ENCODE measurements around the gene GZF1. TPM values are rescaled to one million over a fixed set of nuclear protein-coding genes. Genes with fewer than 3 reads are reported as not detected.

GZF1 gene
- total RNA-seq, 1 donor from 2014 or later: 16.3 TPM

GRCh38 chr20:23390091-23390774 lies 28.3 kb downstream of the GZF1 start:
- no peak overlapping the region for H3K27ac ChIP-seq (ENCODE audit: low read depth, low read length)
- H3K27me3 ChIP-seq (ENCODE audit: insufficient read depth, low read length): no peaks in the 10 kb centered on the region
- H3K79me2 ChIP-seq (ENCODE audit: insufficient read depth, low read length): peaks cover 17% of the 10 kb centered on the region
- no peak for FAIRE-seq
- H3K9me3 ChIP-seq (ENCODE audit: insufficient read depth, low read depth, low read length): no peaks in the 10 kb centered on the region
- H3K36me3 Mint-ChIP-seq (ENCODE audit: low read depth, unreplicated experiment): peaks cover 21% of the 10 kb centered on the region
- no peaks in the 10 kb centered on the region for H3K4me1 ChIP-seq (ENCODE audit: insufficient read depth, low read length)
- no peak overlapping the region for H3K9ac ChIP-seq (ENCODE audit: low read length)
- H3K36me3 ChIP-seq (ENCODE audit: insufficient read depth, low read length): peaks cover 21% of the 10 kb centered on the region
- H3K4me3 ChIP-seq (ENCODE audit: insufficient read depth, low read depth, low read length): no peak overlapping the region
- H3K4me2 ChIP-seq (ENCODE audit: low read length): no peak overlapping the region
- H3K27ac Mint-ChIP-seq (ENCODE audit: unreplicated experiment): no peak overlapping the region
- H4K20me1 ChIP-seq (ENCODE audit: insufficient read depth, low read length): peaks cover 18% of the 10 kb centered on the region
- TF ChIP-seq EZH2 (IDR thresholded peaks at IDR 0.05; ENCODE audit: insufficient read depth, low read length) (no peak), CTCF (IDR thresholded peaks at IDR 0.05; ENCODE audit: insufficient read depth, low read depth, low read length) (no peak)
- peaks cover 5% of the 10 kb centered on the region for H3K4me1 Mint-ChIP-seq (ENCODE audit: low read depth, unreplicated experiment)
- no peaks in the 10 kb centered on the region for H3K9me3 Mint-ChIP-seq (ENCODE audit: unreplicated experiment)
- no peak for DNase-seq (ENCODE audit: low read depth)
- no peak overlapping the region for H3K4me3 Mint-ChIP-seq (ENCODE audit: unreplicated experiment)
- H3K27me3 Mint-ChIP-seq (ENCODE audit: low read depth, unreplicated experiment): no peaks in the 10 kb centered on the region
- H2AFZ ChIP-seq (ENCODE audit: low read depth, low read length): no peak overlapping the region

GRCh38 chr20:23391707-23392310 lies 29.8 kb downstream of the GZF1 start:
- H3K27ac ChIP-seq (ENCODE audit: low read depth, low read length): no peak overlapping the region
- no peak overlapping the region for H3K4me3 ChIP-seq (ENCODE audit: insufficient read depth, low read depth, low read length)
- peaks cover 20% of the 10 kb centered on the region for H3K36me3 ChIP-seq (ENCODE audit: insufficient read depth, low read length)
- DNase-seq (ENCODE audit: low read depth) (no peak), FAIRE-seq (no peak)
- Mint-ChIP-seq H3K4me1 (ENCODE audit: low read depth, unreplicated experiment) (peaks cover 5% of the 10 kb centered on the region), H3K36me3 (ENCODE audit: low read depth, unreplicated experiment) (peaks cover 21% of the 10 kb centered on the region), H3K27ac (ENCODE audit: unreplicated experiment) (no peak overlapping the region), H3K9me3 (ENCODE audit: unreplicated experiment) (no peaks in the 10 kb centered on the region), H3K4me3 (ENCODE audit: unreplicated experiment) (no peak overlapping the region), H3K27me3 (ENCODE audit: low read depth, unreplicated experiment) (no peaks in the 10 kb centered on the region)
- no peak for TF ChIP-seq EZH2 (IDR thresholded peaks at IDR 0.05; ENCODE audit: insufficient read depth, low read length)
- H3K4me2 ChIP-seq (ENCODE audit: low read length): no peak overlapping the region
- H2AFZ ChIP-seq (ENCODE audit: low read depth, low read length): no peak overlapping the region
- H4K20me1 ChIP-seq (ENCODE audit: insufficient read depth, low read length): peaks cover 16% of the 10 kb centered on the region
- no peak overlapping the region for H3K9ac ChIP-seq (ENCODE audit: low read length)
- no peaks in the 10 kb centered on the region for H3K9me3 ChIP-seq (ENCODE audit: insufficient read depth, low read depth, low read length)
- H3K79me2 ChIP-seq (ENCODE audit: insufficient read depth, low read length): peaks cover 9% of the 10 kb centered on the region
- no peaks in the 10 kb centered on the region for H3K27me3 ChIP-seq (ENCODE audit: insufficient read depth, low read length)
- H3K4me1 ChIP-seq (ENCODE audit: insufficient read depth, low read length): no peaks in the 10 kb centered on the region

- no peak for FAIRE-seq
- H3K4me1 Mint-ChIP-seq (ENCODE audit: low read depth, unreplicated experiment): peaks cover 14% of the 10 kb centered on the region
Measured at GRCh38 chr20:23393996-23394775, 32.2 kb downstream of the GZF1 start.

More at GRCh38 chr20:23393996-23394775, 32.2 kb downstream of the GZF1 start:
- peaks cover 3% of the 10 kb centered on the region for H3K4me1 ChIP-seq (ENCODE audit: insufficient read depth, low read length)
- H2AFZ ChIP-seq (ENCODE audit: low read depth, low read length): no peak overlapping the region
- peaks cover 17% of the 10 kb centered on the region for H3K36me3 ChIP-seq (ENCODE audit: insufficient read depth, low read length)
- no peak overlapping the region for H3K27ac Mint-ChIP-seq (ENCODE audit: unreplicated experiment)
- H3K4me2 ChIP-seq (ENCODE audit: low read length): no peak overlapping the region
- peaks cover 12% of the 10 kb centered on the region for H3K36me3 Mint-ChIP-seq (ENCODE audit: low read depth, unreplicated experiment)
- H3K27me3 Mint-ChIP-seq (ENCODE audit: low read depth, unreplicated experiment): no peaks in the 10 kb centered on the region
- H3K79me2 ChIP-seq (ENCODE audit: insufficient read depth, low read length): peaks cover 10% of the 10 kb centered on the region
- TF ChIP-seq CTCF (IDR thresholded peaks at IDR 0.05; ENCODE audit: insufficient read depth, low read depth, low read length): no peak
- DNase-seq (ENCODE audit: low read depth): no peak
- H3K9me3 ChIP-seq (ENCODE audit: insufficient read depth, low read depth, low read length): no peaks in the 10 kb centered on the region
- peaks cover 25% of the 10 kb centered on the region for H4K20me1 ChIP-seq (ENCODE audit: insufficient read depth, low read length)
- H3K9ac ChIP-seq (ENCODE audit: low read length): no peak overlapping the region
- H3K27ac ChIP-seq (ENCODE audit: low read depth, low read length): no peak overlapping the region
- no peaks in the 10 kb centered on the region for H3K27me3 ChIP-seq (ENCODE audit: insufficient read depth, low read length)
- H3K4me3 ChIP-seq (ENCODE audit: insufficient read depth, low read depth, low read length): no peak overlapping the region
- H3K9me3 Mint-ChIP-seq (ENCODE audit: unreplicated experiment): no peaks in the 10 kb centered on the region
- no peak overlapping the region for H3K4me3 Mint-ChIP-seq (ENCODE audit: unreplicated experiment)

Measured in astrocyte (in vitro differentiated cells and primary cell).